Lung microvascular endothelial cell (primary cell): Measurements from ENCODE around the gene CDH26. TPM values are rescaled to one million over a fixed set of nuclear protein-coding genes. Genes with fewer than 3 reads are reported as not detected.
A peak's percentile ranks its signal among the peaks of the same experiment; 100 is the strongest.

ENCODE experiments used
- DNase-seq, 2 donors: peaks; one replicate each; pipeline versions ENCODE4 v3.0.0 to v3.0.0-alpha.2; 2010; ENCODE audit warnings: low read depth in 2 of 2
- total RNA-seq: library from RNA; depleted of rRNA; stranded (reverse); fragments of >200 nt; gene quantifications from 2 replicates; pipeline ENCODE4 v1.2.1, GENCODE V29; 2014

Gene CDH26
- 0.22 and 0.40 TPM in 2 replicates for total RNA-seq

- no peak for DNase-seq
Measured at GRCh38 chr20:59958123-59958522, at the start of gene CDH26. Gene CDH26 (plus strand): TSS chr20:59958423. CDS start chr20:59958727, 304 bp downstream.

GRCh38 chr20:59908855-59909254, 49.4 kb upstream of the CDH26 start:
- DNase-seq: no peak

GRCh38 chr20:59911041-59911440, 47.2 kb upstream of the CDH26 start:
- no peak for DNase-seq

- DNase-seq: no peak
Measured at GRCh38 chr20:59912609-59913008, 45.6 kb upstream of the CDH26 start.

GRCh38 chr20:59920944-59921343, 37.3 kb upstream of the CDH26 start:
- DNase-seq: no peak

GRCh38 chr20:59923514-59923913, 34.7 kb upstream of the CDH26 start:
- no peak for DNase-seq

- no peak for DNase-seq
Measured at GRCh38 chr20:59925359-59925758, 32.9 kb upstream of the CDH26 start.

- no peak for DNase-seq
Measured at GRCh38 chr20:59925899-59926298, 32.3 kb upstream of the CDH26 start.

- DNase-seq: no peak
Measured at GRCh38 chr20:59931511-59932312, 26.5 kb upstream of the CDH26 start.

GRCh38 chr20:59932616-59933295, 25.5 kb upstream of the CDH26 start:
- DNase-seq: no peak

- peak; percentile 18 to 61 for DNase-seq
Measured at GRCh38 chr20:59933296-59933848, 24.9 kb upstream of the CDH26 start, which contains the start of gene SYCP2. Gene SYCP2 (minus strand): TSS chr20:59933637. CDS start chr20:59922413, 11,224 bp downstream.

- DNase-seq: peak; percentile 65
Measured at GRCh38 chr20:59933849-59934585, 24.2 kb upstream of the CDH26 start.

- no peak for DNase-seq
Measured at GRCh38 chr20:59935457-59936185, 22.6 kb upstream of the CDH26 start.

- DNase-seq: no peak
Measured at GRCh38 chr20:59936409-59936808, 21.8 kb upstream of the CDH26 start.

- DNase-seq: no peak
Measured at GRCh38 chr20:59937150-59937549, 21.1 kb upstream of the CDH26 start.

GRCh38 chr20:59938221-59938620, 20.0 kb upstream of the CDH26 start:
- DNase-seq: no peak

- no peak for DNase-seq
Measured at GRCh38 chr20:59938696-59939051, 19.5 kb upstream of the CDH26 start.

- DNase-seq: peak in 1 of 2 donors; percentile 43
Measured at GRCh38 chr20:59939052-59939878, 19.0 kb upstream of the CDH26 start.

- DNase-seq: peak; percentile 39 to 44
Measured at GRCh38 chr20:59939879-59940128, 18.4 kb upstream of the CDH26 start.

GRCh38 chr20:59940129-59940955, 17.9 kb upstream of the CDH26 start, which contains the start of the genes FAM217B and PPP1R3D:
Gene FAM217B (plus strand): TSS chr20:59940389. CDS start chr20:59943944, 3,555 bp downstream.
Gene PPP1R3D (minus strand): TSS chr20:59940305. CDS start chr20:59939931, 374 bp downstream.
- DNase-seq: peak; percentile 87 to 98
